COR-L47 (cell line): ENCODE data around the gene GBF1.
A peak's percentile ranks its signal among the peaks of the same experiment; 100 is the strongest.
"Not testable (repeated sequence)": the region's sequence is repeated elsewhere in the genome, so short reads cannot be mapped to it uniquely, and the experiment has no call there.

Experiments used
- DNase-seq: peaks from one replicate; lab custom pipeline; 2025; lab: John Stamatoyannopoulos, UW

Gene GBF1

GRCh38 chr10:102245082-102245931 lies at the start of gene GBF1:
Gene GBF1 (plus strand): TSS chr10:102245532. CDS start chr10:102258939, 13,407 bp downstream.
- peak; percentile 94 for DNase-seq

- no peak for DNase-seq
These were observed 48.4 kb upstream of the GBF1 start for GRCh38 chr10:102196893-102197292.

- no peak for DNase-seq
These were observed 47.3 kb upstream of the GBF1 start for GRCh38 chr10:102198027-102198426.

GRCh38 chr10:102200751-102201640 lies 44.3 kb upstream of the GBF1 start:
- no peak for DNase-seq

GRCh38 chr10:102202386-102202785 lies 42.9 kb upstream of the GBF1 start:
- no peak for DNase-seq

GRCh38 chr10:102208311-102209035 lies 36.9 kb upstream of the GBF1 start:
- no peak for DNase-seq

GRCh38 chr10:102211615-102212299 lies 33.6 kb upstream of the GBF1 start:
- no peak for DNase-seq

GRCh38 chr10:102213599-102213998 lies 31.7 kb upstream of the GBF1 start:
- not testable (repeated sequence) for DNase-seq

- no peak for DNase-seq
These were observed 26.0 kb upstream of the GBF1 start for GRCh38 chr10:102219370-102219769.

GRCh38 chr10:102220612-102221011 lies 24.7 kb upstream of the GBF1 start:
- no peak for DNase-seq

GRCh38 chr10:102222797-102223196 lies 22.5 kb upstream of the GBF1 start:
- DNase-seq: no peak

GRCh38 chr10:102225646-102226541 lies 19.4 kb upstream of the GBF1 start, which contains the start of gene ELOVL3:
Gene ELOVL3 (plus strand): TSS chr10:102226299. CDS start chr10:102226549, 250 bp downstream.
- DNase-seq: peak; percentile 73

- no peak for DNase-seq
These were observed 18.8 kb upstream of the GBF1 start for GRCh38 chr10:102226542-102226870.

- no peak for DNase-seq
These were observed 18.3 kb upstream of the GBF1 start for GRCh38 chr10:102227050-102227449.

- peak; percentile 42 for DNase-seq
These were observed 15.5 kb upstream of the GBF1 start for GRCh38 chr10:102229810-102230263.

GRCh38 chr10:102230264-102230860 lies 15.0 kb upstream of the GBF1 start:
- DNase-seq: peak; percentile 53

GRCh38 chr10:102230861-102231356 lies 14.4 kb upstream of the GBF1 start:
- DNase-seq: peak; percentile 16

GRCh38 chr10:102231357-102232318 lies 13.7 kb upstream of the GBF1 start:
- DNase-seq: no peak

- DNase-seq: no peak
These were observed 11.3 kb upstream of the GBF1 start for GRCh38 chr10:102233997-102234396.
